ENCODE data around the gene SEPTIN2. TPM values are rescaled to one million over a fixed set of nuclear protein-coding genes. Genes with fewer than 3 reads are reported as not detected.

Gene SEPTIN2
- total RNA-seq, 1 experiment from 2014 or later = 353 TPM

DNA sequence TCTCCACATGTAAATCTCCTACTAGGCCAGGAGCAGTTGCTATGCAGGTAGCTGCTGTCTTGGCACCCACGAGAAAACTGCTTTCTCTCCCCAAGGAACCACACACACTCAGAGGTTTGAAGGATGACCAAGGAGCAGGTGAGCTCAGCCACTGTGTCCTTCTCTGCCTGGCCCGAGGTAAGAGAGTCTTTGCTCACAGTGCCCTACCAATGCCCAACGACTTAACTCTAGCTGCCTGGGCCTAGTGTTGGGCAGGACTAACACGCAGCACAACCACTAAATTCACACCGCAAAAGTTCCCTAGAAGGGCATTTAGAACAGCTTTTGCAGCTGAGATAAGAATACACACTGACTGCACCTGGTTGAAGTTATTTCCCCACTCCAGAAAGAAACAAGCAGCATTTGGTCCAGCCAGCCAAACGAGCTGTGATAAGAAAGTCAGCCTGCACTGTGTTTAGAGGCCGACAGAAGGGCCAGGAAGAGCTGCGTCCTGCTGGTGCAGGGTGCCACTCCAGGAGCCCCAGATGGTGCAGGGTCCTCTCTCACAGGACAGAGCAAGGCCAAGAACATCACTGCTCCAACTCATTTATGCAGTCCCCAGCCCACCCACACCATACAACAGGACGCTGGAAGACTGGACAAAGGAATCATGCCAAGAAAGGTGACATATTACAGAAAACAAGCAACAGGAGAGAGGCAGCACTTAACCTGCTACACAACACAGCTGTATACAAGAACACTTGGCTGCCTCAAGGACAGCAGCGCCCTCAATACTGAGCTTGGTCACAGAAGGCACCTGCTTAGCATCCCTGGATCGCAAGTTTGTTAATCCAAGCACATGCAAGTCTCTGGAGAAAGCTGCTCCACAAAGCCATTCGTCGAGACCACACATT lies 12.7 kb upstream of the SEPTIN2 start:
- H3K4me3 Mint-ChIP-seq = no peak overlapping the region
- ATAC-seq = peak; percentile 26

DNA sequence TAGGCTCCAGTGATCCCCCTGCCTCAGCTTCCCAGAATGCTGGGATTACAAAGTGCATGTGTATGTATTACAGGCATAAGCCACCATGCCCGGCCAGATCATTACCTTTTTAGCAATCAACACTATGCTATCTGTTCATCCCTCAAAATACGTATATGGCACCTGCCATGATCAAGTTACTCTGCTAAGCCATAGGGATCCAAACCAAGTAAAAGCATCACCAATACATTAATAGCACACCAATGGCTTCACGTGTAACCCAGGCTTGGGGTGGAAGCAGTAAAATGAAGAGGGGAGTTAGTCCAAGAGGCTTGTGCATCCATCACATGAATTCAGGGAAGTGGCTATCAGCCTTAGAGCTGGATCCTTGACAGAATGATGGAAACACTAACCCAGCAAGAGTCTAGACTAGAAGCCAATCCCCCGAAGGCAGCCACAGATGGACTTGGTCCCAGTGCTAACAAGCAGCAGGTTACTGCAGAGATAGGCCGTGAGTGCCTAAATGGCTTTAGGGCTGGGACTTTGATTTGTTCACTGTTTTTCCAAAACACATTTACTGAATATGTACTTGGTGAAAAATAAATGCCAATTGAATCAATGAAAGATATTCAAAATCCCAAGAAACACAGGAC lies 11.6 kb upstream of the SEPTIN2 start:
- ChIA-PET POLR2A (interaction anchor here (1.2 kb wide), 1 partner anchor 10 kb away, joined by 4 read pairs; no protein-coding TSS in a partner anchor), CTCF (no interaction called here)
- H3K4me1 Mint-ChIP-seq = peaks cover 36% of the 10 kb centered on the region
- H3K27ac Mint-ChIP-seq = no peak overlapping the region; the same call in 1 of the 2 replicates
- no peaks in the 10 kb centered on the region for H3K36me3 Mint-ChIP-seq
- H3K9me3 Mint-ChIP-seq = no peaks in the 10 kb centered on the region
- TF ChIP-seq, protein P1, sequence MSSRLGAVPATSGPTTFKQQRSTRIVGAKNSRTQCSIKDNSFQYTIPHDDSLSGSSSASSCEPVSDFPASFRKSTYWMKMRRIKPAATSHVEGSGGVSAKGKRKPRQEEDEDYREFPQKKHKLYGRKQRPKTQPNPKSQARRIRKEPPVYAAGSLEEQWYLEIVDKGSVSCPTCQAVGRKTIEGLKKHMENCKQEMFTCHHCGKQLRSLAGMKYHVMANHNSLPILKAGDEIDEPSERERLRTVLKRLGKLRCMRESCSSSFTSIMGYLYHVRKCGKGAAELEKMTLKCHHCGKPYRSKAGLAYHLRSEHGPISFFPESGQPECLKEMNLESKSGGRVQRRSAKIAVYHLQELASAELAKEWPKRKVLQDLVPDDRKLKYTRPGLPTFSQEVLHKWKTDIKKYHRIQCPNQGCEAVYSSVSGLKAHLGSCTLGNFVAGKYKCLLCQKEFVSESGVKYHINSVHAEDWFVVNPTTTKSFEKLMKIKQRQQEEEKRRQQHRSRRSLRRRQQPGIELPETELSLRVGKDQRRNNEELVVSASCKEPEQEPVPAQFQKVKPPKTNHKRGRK (CRISPR knock-in tag; IDR thresholded peaks at IDR 0.05; ENCODE audit: borderline replicate concordance) = no peak
- TF ChIP-seq MYBL2 (CRISPR knock-in tag; IDR thresholded peaks at IDR 0.05) (no peak), TEAD1 (CRISPR knock-in tag; IDR thresholded peaks at IDR 0.05) (no peak), SOX15 (CRISPR knock-in tag; IDR thresholded peaks at IDR 0.05) (no peak), SP1 (CRISPR knock-in tag; conservative IDR thresholded peaks at IDR 0.05) (no peak), NR3C1 (CRISPR knock-in tag; conservative IDR thresholded peaks at IDR 0.05; ENCODE audit: low read depth) (no peak), NFE2L1 (CRISPR knock-in tag; IDR thresholded peaks at IDR 0.05) (no peak), SMAD3 (CRISPR knock-in tag; IDR thresholded peaks at IDR 0.05; ENCODE audit: borderline replicate concordance) (no peak), NR1H2 (CRISPR knock-in tag; IDR thresholded peaks at IDR 0.05) (no peak), ZNF138 (CRISPR knock-in tag; conservative IDR thresholded peaks at IDR 0.05) (no peak), FOXK1 (CRISPR knock-in tag; IDR thresholded peaks at IDR 0.05) (no peak), ZNF219 (CRISPR knock-in tag; IDR thresholded peaks at IDR 0.05; ENCODE audit: borderline replicate concordance) (no peak), CBFB (CRISPR knock-in tag; IDR thresholded peaks at IDR 0.05; ENCODE audit: low read depth) (no peak)
- TF ChIP-seq, protein P2, sequence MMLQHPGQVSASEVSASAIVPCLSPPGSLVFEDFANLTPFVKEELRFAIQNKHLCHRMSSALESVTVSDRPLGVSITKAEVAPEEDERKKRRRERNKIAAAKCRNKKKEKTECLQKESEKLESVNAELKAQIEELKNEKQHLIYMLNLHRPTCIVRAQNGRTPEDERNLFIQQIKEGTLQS (CRISPR knock-in tag; conservative IDR thresholded peaks at IDR 0.05) = no peak
- TF ChIP-seq, protein P3, sequence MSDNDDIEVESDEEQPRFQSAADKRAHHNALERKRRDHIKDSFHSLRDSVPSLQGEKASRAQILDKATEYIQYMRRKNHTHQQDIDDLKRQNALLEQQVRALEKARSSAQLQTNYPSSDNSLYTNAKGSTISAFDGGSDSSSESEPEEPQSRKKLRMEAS (CRISPR knock-in tag; IDR thresholded peaks at IDR 0.05) = no peak
- TF ChIP-seq, protein P4, sequence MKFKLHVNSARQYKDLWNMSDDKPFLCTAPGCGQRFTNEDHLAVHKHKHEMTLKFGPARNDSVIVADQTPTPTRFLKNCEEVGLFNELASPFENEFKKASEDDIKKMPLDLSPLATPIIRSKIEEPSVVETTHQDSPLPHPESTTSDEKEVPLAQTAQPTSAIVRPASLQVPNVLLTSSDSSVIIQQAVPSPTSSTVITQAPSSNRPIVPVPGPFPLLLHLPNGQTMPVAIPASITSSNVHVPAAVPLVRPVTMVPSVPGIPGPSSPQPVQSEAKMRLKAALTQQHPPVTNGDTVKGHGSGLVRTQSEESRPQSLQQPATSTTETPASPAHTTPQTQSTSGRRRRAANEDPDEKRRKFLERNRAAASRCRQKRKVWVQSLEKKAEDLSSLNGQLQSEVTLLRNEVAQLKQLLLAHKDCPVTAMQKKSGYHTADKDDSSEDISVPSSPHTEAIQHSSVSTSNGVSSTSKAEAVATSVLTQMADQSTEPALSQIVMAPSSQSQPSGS (CRISPR knock-in tag; IDR thresholded peaks at IDR 0.05; ENCODE audit: borderline replicate concordance, low read depth) = no peak
- TF ChIP-seq, protein P5, sequence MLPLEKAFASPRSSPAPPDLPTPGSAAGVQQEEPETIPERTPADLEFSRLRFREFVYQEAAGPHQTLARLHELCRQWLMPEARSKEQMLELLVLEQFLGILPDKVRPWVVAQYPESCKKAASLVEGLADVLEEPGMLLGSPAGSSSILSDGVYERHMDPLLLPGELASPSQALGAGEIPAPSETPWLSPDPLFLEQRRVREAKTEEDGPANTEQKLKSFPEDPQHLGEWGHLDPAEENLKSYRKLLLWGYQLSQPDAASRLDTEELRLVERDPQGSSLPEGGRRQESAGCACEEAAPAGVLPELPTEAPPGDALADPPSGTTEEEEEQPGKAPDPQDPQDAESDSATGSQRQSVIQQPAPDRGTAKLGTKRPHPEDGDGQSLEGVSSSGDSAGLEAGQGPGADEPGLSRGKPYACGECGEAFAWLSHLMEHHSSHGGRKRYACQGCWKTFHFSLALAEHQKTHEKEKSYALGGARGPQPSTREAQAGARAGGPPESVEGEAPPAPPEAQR (CRISPR knock-in tag; IDR thresholded peaks at IDR 0.05) = no peak
- TF ChIP-seq, protein P6, sequence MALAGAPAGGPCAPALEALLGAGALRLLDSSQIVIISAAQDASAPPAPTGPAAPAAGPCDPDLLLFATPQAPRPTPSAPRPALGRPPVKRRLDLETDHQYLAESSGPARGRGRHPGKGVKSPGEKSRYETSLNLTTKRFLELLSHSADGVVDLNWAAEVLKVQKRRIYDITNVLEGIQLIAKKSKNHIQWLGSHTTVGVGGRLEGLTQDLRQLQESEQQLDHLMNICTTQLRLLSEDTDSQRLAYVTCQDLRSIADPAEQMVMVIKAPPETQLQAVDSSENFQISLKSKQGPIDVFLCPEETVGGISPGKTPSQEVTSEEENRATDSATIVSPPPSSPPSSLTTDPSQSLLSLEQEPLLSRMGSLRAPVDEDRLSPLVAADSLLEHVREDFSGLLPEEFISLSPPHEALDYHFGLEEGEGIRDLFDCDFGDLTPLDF (CRISPR knock-in tag; IDR thresholded peaks at IDR 0.05) = no peak
- H3K27me3 Mint-ChIP-seq (ENCODE audit: low read depth) = no peaks in the 10 kb centered on the region
- ATAC-seq (no peak), DNase-seq (ENCODE audit: low spot score) (no peak)
- no peak overlapping the region for H3K4me3 Mint-ChIP-seq

More for the DNA sequence above, 12.7 kb upstream of the SEPTIN2 start:
- Mint-ChIP-seq H3K4me1 (peaks cover 27% of the 10 kb centered on the region), H3K27ac (peak overlapping the region; percentile 80), H3K27me3 (ENCODE audit: low read depth) (no peaks in the 10 kb centered on the region), H3K9me3 (no peaks in the 10 kb centered on the region), H3K36me3 (no peaks in the 10 kb centered on the region)
- no peak for TF ChIP-seq TEAD4 (CRISPR knock-in tag; IDR thresholded peaks at IDR 0.05)
- POLR2A ChIA-PET = interaction anchor here (1.0 to 1.2 kb wide), 2 partner anchors 12 to 13 kb away, joined by 4 read pairs; no protein-coding TSS in a partner anchor
- DNase-seq (ENCODE audit: low spot score) = no peak
- CTCF ChIA-PET = interaction anchor here (0.6 to 1.0 kb wide), 2 partner anchors 89 to 1184 kb away, joined by 3 to 4 read pairs; no protein-coding TSS in a partner anchor
